ENCODE data around the gene EVI5. TPM values are rescaled to one million over a fixed set of nuclear protein-coding genes. Genes with fewer than 3 reads are reported as not detected.

The EVI5 gene
- total RNA-seq, 1 donor from 2014 or later, result 13.7 TPM

DNA sequence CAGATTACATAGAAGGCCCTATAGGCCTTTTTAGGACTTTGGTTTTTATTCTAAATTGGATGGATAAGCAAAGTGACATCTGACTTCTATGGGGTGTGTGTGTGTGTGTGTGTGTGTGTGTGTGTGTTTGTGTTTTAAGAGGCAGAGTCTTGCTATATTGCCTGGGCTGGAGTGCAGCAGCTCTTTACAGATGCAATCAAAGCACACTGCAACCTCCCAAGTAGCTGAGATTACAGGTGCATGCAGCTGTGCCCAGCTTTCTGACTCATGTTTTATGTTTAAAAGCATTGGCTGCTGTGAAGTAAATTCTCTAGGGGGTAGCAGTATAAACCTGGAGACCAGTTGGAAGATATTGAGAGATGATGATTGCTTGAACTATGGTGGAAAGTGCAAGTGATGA is 12.4 kb upstream of the EVI5 start:
- no peaks in the 10 kb centered on the region for H3K36me3 ChIP-seq

DNA sequence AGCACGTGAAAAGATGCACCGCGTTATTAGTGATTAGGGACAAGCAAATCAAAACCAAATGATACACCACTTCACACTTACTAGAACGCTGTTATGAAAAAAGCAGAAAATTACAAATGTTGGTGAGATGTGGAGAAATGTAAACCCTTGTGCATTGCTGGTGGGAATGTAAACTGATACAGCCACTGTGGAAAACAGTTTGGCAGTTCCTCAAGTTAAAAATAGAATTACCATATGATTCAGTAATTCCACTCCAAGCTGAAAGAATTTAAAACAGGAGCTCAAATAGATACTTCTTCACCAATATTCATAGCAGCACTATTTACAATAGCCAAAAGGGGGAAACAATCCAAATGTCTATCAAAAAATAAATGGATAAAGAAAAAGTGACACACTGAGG is 10.3 kb upstream of the EVI5 start:
- Histone ChIP-seq H2AFZ (replicated peaks) (no peak overlapping the region), H3K4me2 (no peak overlapping the region)
- H3K27ac Mint-ChIP-seq, result no peak overlapping the region

More for the DNA sequence above, 12.4 kb upstream of the EVI5 start:
- Histone ChIP-seq H4K20me1 (ENCODE audit: low read depth) (no peaks in the 10 kb centered on the region), H3K9me3 (ENCODE audit: low read depth) (no peaks in the 10 kb centered on the region), H3F3A (ENCODE audit: low read depth) (peaks cover 4% of the 10 kb centered on the region), H3K27ac (no peak overlapping the region), H3K4me2 (no peak overlapping the region), H3K27me3 (no peaks in the 10 kb centered on the region), H3K9ac (no peak overlapping the region), H3K4me1 (peaks cover 6% of the 10 kb centered on the region), H3K4me3 (no peak overlapping the region), H2AFZ (replicated peaks) (no peak overlapping the region), H3K79me2 (ENCODE audit: low read depth) (no peaks in the 10 kb centered on the region)
- DNase-seq (ENCODE audit: low spot score), result no peak
- TF ChIP-seq, protein P1, sequence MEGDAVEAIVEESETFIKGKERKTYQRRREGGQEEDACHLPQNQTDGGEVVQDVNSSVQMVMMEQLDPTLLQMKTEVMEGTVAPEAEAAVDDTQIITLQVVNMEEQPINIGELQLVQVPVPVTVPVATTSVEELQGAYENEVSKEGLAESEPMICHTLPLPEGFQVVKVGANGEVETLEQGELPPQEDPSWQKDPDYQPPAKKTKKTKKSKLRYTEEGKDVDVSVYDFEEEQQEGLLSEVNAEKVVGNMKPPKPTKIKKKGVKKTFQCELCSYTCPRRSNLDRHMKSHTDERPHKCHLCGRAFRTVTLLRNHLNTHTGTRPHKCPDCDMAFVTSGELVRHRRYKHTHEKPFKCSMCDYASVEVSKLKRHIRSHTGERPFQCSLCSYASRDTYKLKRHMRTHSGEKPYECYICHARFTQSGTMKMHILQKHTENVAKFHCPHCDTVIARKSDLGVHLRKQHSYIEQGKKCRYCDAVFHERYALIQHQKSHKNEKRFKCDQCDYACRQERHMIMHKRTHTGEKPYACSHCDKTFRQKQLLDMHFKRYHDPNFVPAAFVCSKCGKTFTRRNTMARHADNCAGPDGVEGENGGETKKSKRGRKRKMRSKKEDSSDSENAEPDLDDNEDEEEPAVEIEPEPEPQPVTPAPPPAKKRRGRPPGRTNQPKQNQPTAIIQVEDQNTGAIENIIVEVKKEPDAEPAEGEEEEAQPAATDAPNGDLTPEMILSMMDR (IDR thresholded peaks at IDR 0.05), result no peak
- H3K27me3 Mint-ChIP-seq (ENCODE audit: insufficient read depth, low read depth), result no peaks in the 10 kb centered on the region
- no peak overlapping the region for H3K4me3 Mint-ChIP-seq
- no peaks in the 10 kb centered on the region for H3K36me3 Mint-ChIP-seq
- no peaks in the 10 kb centered on the region for H3K4me1 Mint-ChIP-seq
- no peaks in the 10 kb centered on the region for H3K9me3 Mint-ChIP-seq
- no peak overlapping the region for H3K27ac Mint-ChIP-seq

DNA sequence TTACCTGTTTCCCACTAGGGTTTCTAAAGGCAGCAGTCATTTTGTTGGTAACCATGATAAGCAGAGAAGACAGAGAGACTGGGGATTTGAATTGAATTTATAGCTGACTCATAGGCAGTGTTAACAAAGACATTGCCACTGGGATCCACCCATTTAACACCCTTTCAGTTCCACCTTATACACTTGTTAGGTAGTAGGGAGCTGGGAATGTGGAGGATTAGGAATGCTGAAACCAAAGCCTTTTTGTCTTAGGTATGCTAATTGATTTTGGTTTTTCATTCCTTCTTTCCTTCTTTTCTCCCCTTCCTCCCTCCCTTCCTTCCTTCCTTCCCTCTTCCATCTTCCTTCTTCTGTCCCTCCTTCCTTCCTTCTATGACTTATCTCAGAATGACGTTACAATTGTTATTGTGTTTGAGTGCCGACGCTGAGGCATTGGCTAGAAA is 7.5 kb upstream of the EVI5 start:
- Mint-ChIP-seq H3K27ac (no peak overlapping the region), H3K36me3 (no peaks in the 10 kb centered on the region), H3K4me3 (no peak overlapping the region), H3K27me3 (ENCODE audit: insufficient read depth, low read depth) (no peaks in the 10 kb centered on the region), H3K4me1 (peaks cover 9% of the 10 kb centered on the region), H3K9me3 (no peaks in the 10 kb centered on the region)
- Histone ChIP-seq H3K27me3 (no peaks in the 10 kb centered on the region), H4K20me1 (ENCODE audit: low read depth) (no peaks in the 10 kb centered on the region), H3K79me2 (ENCODE audit: low read depth) (no peaks in the 10 kb centered on the region), H3K27ac (peak overlapping the region; percentile 20), H3K4me1 (peaks cover 16% of the 10 kb centered on the region), H3K9ac (no peak overlapping the region), H2AFZ (replicated peaks) (peak overlapping the region; percentile 53), H3K4me2 (peak overlapping the region; percentile 34), H3F3A (ENCODE audit: low read depth) (peaks cover 4% of the 10 kb centered on the region), H3K36me3 (no peaks in the 10 kb centered on the region), H3K9me3 (ENCODE audit: low read depth) (no peaks in the 10 kb centered on the region), H3K4me3 (no peak overlapping the region)
- TF ChIP-seq EZH2phosphoT487 (IDR thresholded peaks at IDR 0.05) (no peak), EZH2 (IDR thresholded peaks at IDR 0.05) (no peak)
- TF ChIP-seq, protein P1 (IDR thresholded peaks at IDR 0.05), result no peak
- DNase-seq (ENCODE audit: low spot score), result peak; percentile 50

More for the DNA sequence above, 10.3 kb upstream of the EVI5 start:
- H3K36me3 Mint-ChIP-seq, result no peaks in the 10 kb centered on the region
- Histone ChIP-seq H3K36me3 (no peaks in the 10 kb centered on the region), H3K4me3 (no peak overlapping the region), H3K79me2 (ENCODE audit: low read depth) (no peaks in the 10 kb centered on the region), H3K27me3 (no peaks in the 10 kb centered on the region), H3K9ac (no peak overlapping the region), H4K20me1 (ENCODE audit: low read depth) (no peaks in the 10 kb centered on the region), H3K9me3 (ENCODE audit: low read depth) (no peaks in the 10 kb centered on the region), H3K27ac (no peak overlapping the region), H3F3A (ENCODE audit: low read depth) (peaks cover 4% of the 10 kb centered on the region), H3K4me1 (peaks cover 16% of the 10 kb centered on the region)
- H3K27me3 Mint-ChIP-seq (ENCODE audit: insufficient read depth, low read depth), result no peaks in the 10 kb centered on the region
- H3K4me1 Mint-ChIP-seq, result peaks cover 9% of the 10 kb centered on the region
- no peak for TF ChIP-seq EZH2phosphoT487 (IDR thresholded peaks at IDR 0.05)
- no peak for TF ChIP-seq EZH2 (IDR thresholded peaks at IDR 0.05)
- TF ChIP-seq, protein P1 (IDR thresholded peaks at IDR 0.05), result no peak
- DNase-seq (ENCODE audit: low spot score), result no peak
- H3K4me3 Mint-ChIP-seq, result no peak overlapping the region
- H3K9me3 Mint-ChIP-seq, result no peaks in the 10 kb centered on the region

All from neural progenitor cell (in vitro differentiated cells).